Ovary (tissue), 9 donors: ENCODE results near the gene PARM1. TPM values are rescaled to one million over a fixed set of nuclear protein-coding genes. Genes with fewer than 3 reads are reported as not detected.

Experiments used
- DNase-seq, 5 donors: peaks; one replicate each; pipeline ENCODE4 v3.0.0-alpha.2; 2019 to 2020
- H3K27ac ChIP-seq, 2 donors: fragments of 200-600 bp; one replicate each; pipeline versions ENCODE4 v1.5.1 to v1.8.0; 2019 to 2022
- H3K27me3 ChIP-seq: fragments of 200-600 bp; one replicate; pipeline ENCODE4 v1.8.0; 2022
- H3K36me3 ChIP-seq: fragments of 200-600 bp; sonication (generic); one replicate; pipeline ENCODE4 v1.5.1; 2019
- H3K4me1 ChIP-seq: one replicate; pipeline ENCODE4 v1.8.1; 2013; ENCODE audit warnings: mild to moderate bottlenecking, moderate library complexity; ENCODE audit not compliant: insufficient read depth
- H3K4me3 ChIP-seq: fragments of 200-600 bp; sonication (generic); one replicate; pipeline ENCODE4 v1.5.1; 2017
- H3K9me3 ChIP-seq, 2 donors: fragments of 200-600 bp in 1 of 2; sonication (generic) in 1 of 2; one replicate each; pipeline versions ENCODE4 v1.5.1 to v1.8.1; 2013 to 2019; ENCODE audit warnings: mild to moderate bottlenecking in 1 of 2, moderate library complexity in 1 of 2
- CTCF ChIP-seq, 3 donors: fragments of 450-650 bp in 2 of 3; fragments of 200-600 bp in 1 of 3; IDR thresholded peaks; one replicate each; pipeline versions ENCODE4 v1.5.1 to v1.8.0; 2016 to 2022; ENCODE audit warnings: antibody characterized with exemption in 3 of 3, mild to moderate bottlenecking in 1 of 3
- EP300 ChIP-seq: sonication (generic); formaldehyde crosslinking; IDR thresholded peaks from one replicate; pipeline ENCODE4 v1.6.1; 2017; ENCODE audit warnings: antibody characterized with exemption
- POLR2A ChIP-seq: fragments of 450-650 bp; IDR thresholded peaks from one replicate; pipeline ENCODE4 v1.6.1; 2017; ENCODE audit warnings: antibody characterized with exemption, mild to moderate bottlenecking, moderate library complexity
- WGBS, 3 donors: extraction: QIAGEN DNeasy Blood & Tissue Kit in 1 of 3; methylation state at CpG; one replicate each; pipeline versions ENCODE4 v1.1.5 to v1.1.7; 2013 to 2017; 5-methylcytosine and 5-hydroxymethylcytosine counted together
- intact Hi-C, 4 donors: fragments of 100-400 bp; cut with DNase I; formaldehyde crosslinking; loops; one replicate each; pipeline versions ENCODE4 v1.11.0 to v1.15.1; 2022 to 2023
- polyA plus RNA-seq, 2 donors: library from polyadenylated mRNA; stranded (reverse); fragments of 200-250 nt in 1 of 2; fragments of 350-450 nt in 1 of 2; fragmentation: Illumina TruSeq in 1 of 2; extraction: RNeasy Lipid Tissue Mini Kit (QIAGEN cat#74804) in 1 of 2; gene quantifications; one replicate each; pipeline ENCODE4 v1.2.3, GENCODE V29; 2013 to 2014
- total RNA-seq, 7 donors: library from RNA; depleted of rRNA in 2 of 7; stranded (reverse); fragments of >200 nt in 2 of 7; fragmentation: NEBNext Ultra II Directional in 3 of 7; extraction: Animal tissue kit (Norgen Biotek cat#: 25700) in 3 of 7; gene quantifications; one replicate each; pipeline versions ENCODE4 v1.1.0 to v1.2.4, GENCODE V29; 2016 to 2023
- donor health status: DM: no; HTN: no; CAD: no; lungs with moderate emphysema.
- donor health status: DM: no; HTN: no; CAD: no.
- donor health status: Bipolar disorder and iron deficiency.
- donor health status: DM: yes; HTN: yes; CAD: no.
- donor health status: DM: no; HTN: no; CAD: no.
- donor health status: DM: yes; HTN: yes; CAD: no.

The PARM1 gene
- total and polyA plus RNA-seq, 9 donors, result 1.9 to 90.1 (median 12.6) TPM

GRCh38 chr4:74891037-74891436, 41.9 kb upstream of the PARM1 start:
- Histone ChIP-seq H3K4me3 (no peak overlapping the region), H3K27me3 (no peaks in the 10 kb centered on the region), H3K4me1 (no peaks in the 10 kb centered on the region), H3K36me3 (no peaks in the 10 kb centered on the region), H3K27ac (no peak overlapping the region), H3K9me3 (no peaks in the 10 kb centered on the region)
- TF ChIP-seq EP300 (no peak), POLR2A (no peak), CTCF (IDR thresholded peaks at IDR 0.05) (no peak)
- WGBS, 3 donors, result 72 to 92% (median 79%) methylated on average over 1 of the region's 1 CpG
- intact Hi-C loops, result no loop called here
- DNase-seq, result no peak

DNA sequence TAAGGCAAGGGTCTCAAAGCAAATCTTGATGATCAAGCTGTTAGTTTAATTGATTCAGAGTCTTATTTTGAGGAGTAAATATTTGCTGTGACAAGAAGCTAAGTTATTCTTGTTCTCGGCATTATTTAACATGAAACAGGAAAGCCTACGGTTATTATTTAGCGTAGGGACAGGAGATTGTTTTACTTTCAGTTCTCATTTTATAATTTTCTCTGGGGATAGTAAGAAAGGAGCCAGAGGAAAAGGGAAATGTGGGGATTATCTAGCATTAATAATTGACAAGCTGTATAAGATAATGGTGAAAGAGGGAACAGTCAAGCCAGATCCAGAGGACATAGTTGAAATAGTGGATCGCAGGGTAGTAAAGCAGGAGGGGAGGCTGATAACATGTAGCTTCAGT, 39.7 kb upstream of the PARM1 start:
- intact Hi-C loops, result no loop called here
- Histone ChIP-seq H3K27ac (no peak overlapping the region), H3K4me1 (no peaks in the 10 kb centered on the region), H3K9me3 (no peaks in the 10 kb centered on the region), H3K4me3 (peak overlapping the region; percentile 3), H3K27me3 (no peaks in the 10 kb centered on the region), H3K36me3 (no peaks in the 10 kb centered on the region)
- TF ChIP-seq CTCF (IDR thresholded peaks at IDR 0.05) (no peak), POLR2A (no peak), EP300 (no peak)
- WGBS, 3 donors, result 9 to 28% (median 19%) methylated on average over 4 of the region's 4 CpGs
- DNase-seq, result no peak

DNA sequence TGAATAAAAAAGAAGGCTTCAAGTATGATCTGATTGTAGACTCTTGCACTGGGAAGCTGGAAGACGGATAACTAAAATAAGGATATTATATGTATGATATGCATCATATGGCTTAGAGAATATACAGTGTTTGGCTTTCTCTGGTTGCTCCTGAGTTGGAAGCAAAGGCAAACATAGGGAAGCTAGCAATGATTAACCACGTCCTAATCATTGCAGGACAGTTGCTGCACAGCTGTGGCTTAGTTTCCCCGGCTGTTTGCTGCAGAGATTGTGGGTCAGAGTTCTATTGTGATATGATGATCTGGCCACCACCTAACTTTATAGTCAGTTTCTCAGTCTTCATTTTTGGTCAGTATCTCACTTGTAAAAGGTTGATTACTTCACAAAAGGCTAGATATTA, 36.3 kb upstream of the PARM1 start:
- TF ChIP-seq CTCF (IDR thresholded peaks at IDR 0.05) (no peak), EP300 (no peak)

GRCh38 chr4:74897386-74897785, 35.5 kb upstream of the PARM1 start:
- Histone ChIP-seq H3K27ac (no peak overlapping the region), H3K27me3 (no peaks in the 10 kb centered on the region), H3K36me3 (no peaks in the 10 kb centered on the region), H3K4me1 (no peaks in the 10 kb centered on the region), H3K9me3 (no peaks in the 10 kb centered on the region), H3K4me3 (no peak overlapping the region)
- intact Hi-C loops, result no loop called here
- TF ChIP-seq EP300, result no peak
- no peak for TF ChIP-seq POLR2A
- TF ChIP-seq CTCF (IDR thresholded peaks at IDR 0.05), result no peak
- DNase-seq, result no peak
- 89 to 94% (median 89%) methylated on average over 2 of the region's 2 CpGs for WGBS, 3 donors

More for the DNA sequence above, 36.3 kb upstream of the PARM1 start:
- DNase-seq, result no peak
- Histone ChIP-seq H3K27me3 (no peaks in the 10 kb centered on the region), H3K4me3 (no peak overlapping the region), H3K27ac (no peak overlapping the region), H3K9me3 (no peaks in the 10 kb centered on the region), H3K4me1 (no peaks in the 10 kb centered on the region), H3K36me3 (no peaks in the 10 kb centered on the region)
- intact Hi-C loops, result no loop called here
- WGBS, 3 donors, result 82 to 90% (median 83%) methylated on average over 3 of the region's 3 CpGs

DNA sequence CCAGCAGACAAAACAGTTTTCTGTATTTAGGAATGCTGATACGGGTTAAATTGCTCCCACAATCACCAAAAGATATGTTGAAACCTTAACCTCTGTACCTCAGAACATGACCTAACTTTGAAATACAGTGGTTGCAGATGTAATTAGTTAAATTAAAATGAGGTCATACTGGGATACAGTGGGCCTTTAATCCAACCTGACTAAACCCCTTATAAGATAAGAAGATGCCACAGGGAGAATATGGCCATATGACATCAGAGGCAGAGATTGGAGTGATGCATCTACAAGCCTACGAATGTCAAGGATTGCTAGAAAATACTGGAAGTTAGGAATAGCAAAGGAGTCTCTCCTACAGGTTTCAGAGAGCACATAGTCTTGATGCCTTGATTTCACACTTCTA, 32.1 kb upstream of the PARM1 start:
- TF ChIP-seq POLR2A, result no peak
- no peak for TF ChIP-seq CTCF (IDR thresholded peaks at IDR 0.05)
- no peak for TF ChIP-seq EP300
- DNase-seq, result no peak
- WGBS, 3 donors, result 71 to 75% (median 72%) methylated on average over 2 of the region's 2 CpGs

More for the DNA sequence above, 32.1 kb upstream of the PARM1 start:
- intact Hi-C loops, result no loop called here
- Histone ChIP-seq H3K27me3 (no peaks in the 10 kb centered on the region), H3K27ac (no peak overlapping the region), H3K36me3 (no peaks in the 10 kb centered on the region), H3K9me3 (no peaks in the 10 kb centered on the region), H3K4me3 (no peak overlapping the region), H3K4me1 (no peaks in the 10 kb centered on the region)
